GM19395 (cell line): Measurements from ENCODE around the gene ZNF777.
"Not testable (repeated sequence)": the region's sequence is repeated elsewhere in the genome, so short reads cannot be mapped to it uniquely, and the experiment has no call there.

Source experiments
- ATAC-seq: cut with Tn5 transposase; IDR thresholded peaks from one replicate; pipeline ENCODE4 v1.9.1; 2021; ENCODE audit warnings: mild to moderate bottlenecking, moderate library complexity; ENCODE audit not compliant: unreplicated experiment

ZNF777 gene

DNA sequence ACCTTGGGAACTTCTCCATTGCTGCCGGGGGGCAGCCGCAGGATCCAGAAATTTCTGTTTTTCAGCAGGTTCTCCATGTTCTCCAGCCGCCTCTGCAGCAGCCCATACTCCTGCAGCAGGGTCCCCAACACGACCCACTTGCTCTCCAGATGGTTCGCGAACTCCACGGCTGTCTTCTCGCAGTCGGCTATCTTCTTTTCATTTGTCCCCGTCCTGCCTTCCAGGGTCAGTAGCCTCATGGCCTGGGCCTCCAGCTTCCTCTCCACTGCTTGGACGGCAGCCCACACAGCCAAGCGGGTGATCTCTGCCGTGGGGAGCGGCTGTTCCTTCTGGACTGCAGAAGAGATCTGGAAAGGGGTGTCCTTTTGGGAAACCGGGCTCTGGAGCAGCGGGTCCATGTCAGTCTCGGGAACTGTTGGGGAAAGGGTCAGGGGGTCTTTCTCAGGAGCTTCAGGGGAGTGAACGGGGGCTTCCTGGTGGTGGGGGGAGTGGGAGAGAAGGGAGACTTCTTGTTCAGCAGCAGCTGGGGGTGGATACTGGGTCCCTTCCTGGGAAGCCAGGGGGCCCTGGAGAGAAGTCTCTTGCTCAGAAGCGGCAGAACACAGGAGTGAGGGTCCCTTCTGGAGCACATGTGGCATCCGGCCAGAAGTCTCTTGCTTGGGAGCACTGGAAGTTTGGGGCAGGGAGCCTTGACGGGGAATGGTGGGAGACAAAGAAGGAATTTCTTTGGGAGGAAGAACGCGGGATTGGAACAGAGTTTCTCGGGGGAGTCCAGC is 5.5 kb downstream of the ZNF777 start:
- ATAC-seq: no peak

DNA sequence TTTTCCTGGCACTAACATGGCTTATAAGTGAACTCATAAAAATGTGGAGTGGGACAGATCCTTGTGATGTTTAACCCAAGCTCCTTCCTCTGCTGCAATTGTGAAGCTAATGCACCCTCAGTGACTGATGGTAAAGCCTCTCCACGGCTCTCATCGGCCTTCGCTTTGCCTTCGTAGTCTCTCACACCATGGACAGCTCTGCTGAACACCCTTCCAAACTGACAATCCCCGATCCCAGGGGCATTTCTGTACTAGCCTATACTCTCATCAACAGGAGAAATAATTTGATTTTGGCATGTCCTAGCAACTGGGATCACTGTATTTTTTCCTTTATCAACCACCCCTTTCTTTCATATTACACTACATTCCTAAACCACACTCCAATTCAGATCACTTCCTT is 6.1 kb downstream of the ZNF777 start:
- no peak for ATAC-seq

DNA sequence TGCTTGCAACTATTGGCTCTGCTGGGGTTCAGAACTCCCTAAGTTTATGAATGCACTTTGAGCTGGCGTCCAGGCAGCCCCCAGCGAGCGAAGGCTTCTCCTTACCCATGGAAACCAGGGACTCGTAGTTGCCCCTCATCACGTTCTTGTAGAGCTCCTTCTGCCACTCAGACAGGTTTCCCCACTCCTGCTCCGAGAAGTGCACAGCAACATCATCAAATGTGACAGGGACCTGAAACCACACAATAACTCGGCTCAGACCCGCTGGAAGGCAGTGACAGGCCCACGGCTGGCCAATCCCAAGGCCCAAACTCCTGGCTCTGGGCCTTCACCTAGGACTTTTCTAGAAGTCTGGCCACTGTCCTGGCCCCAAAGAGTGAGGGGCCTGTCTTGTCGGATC is 6.9 kb downstream of the ZNF777 start:
- ATAC-seq: no peak

DNA sequence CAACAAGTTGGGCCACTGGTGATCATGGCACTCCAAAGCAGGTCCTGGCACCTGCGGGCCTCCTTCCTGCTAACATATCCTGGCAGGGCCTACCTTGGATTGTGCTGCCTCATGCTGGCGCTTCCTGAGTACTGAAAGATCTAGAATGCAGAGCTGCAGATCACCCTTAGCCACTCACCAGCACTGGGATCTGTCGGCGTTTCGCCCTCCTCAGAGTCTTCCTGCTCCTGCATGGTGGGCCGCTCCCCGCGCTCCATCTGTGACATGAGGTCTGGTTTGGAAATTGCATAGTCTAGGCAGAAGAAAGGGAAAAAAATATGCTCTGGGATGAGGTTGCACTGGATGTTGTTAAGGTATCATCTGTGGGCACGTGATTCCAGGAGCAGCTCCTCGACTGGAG is 10.0 kb downstream of the ZNF777 start:
- ATAC-seq: no peak

DNA sequence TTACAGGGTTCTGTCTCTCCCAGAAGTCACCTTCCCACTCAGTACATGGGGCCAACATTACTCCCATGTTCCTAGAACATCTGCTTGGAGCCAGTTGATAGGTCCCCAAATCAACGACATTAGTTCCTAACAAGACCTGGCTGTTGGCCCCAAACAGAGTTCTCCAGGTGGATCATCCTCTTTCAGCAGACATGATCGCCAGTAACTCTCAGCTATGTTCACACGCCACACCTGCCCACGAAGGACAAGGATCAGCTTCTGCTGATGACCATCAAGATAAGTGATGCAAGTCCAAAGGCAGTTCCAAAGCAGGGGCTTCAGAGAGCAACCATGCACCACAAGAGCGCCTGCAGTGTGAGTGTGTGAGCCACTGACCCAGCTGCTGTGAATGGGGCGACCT is 11.0 kb downstream of the ZNF777 start:
- no peak for ATAC-seq

DNA sequence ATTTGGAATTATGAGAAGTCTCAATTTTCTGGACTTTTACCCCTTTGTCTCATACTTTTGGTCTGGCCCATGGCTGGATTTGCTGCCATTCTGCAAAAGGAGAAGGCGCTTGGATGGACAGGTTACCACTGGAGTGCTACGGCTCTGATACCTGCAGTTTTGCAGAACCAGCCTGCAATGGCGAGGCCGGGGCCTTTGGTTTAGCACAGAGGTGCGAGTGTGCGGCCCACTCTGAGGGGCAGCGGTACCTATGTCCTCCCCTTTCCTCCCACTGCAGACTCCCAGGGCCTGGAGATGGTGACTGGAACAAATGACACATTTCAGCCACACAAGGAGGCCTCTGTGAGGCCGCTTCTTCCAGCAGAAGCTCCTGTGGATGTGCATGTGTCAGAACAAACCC is 11.9 kb downstream of the ZNF777 start:
- no peak for ATAC-seq

DNA sequence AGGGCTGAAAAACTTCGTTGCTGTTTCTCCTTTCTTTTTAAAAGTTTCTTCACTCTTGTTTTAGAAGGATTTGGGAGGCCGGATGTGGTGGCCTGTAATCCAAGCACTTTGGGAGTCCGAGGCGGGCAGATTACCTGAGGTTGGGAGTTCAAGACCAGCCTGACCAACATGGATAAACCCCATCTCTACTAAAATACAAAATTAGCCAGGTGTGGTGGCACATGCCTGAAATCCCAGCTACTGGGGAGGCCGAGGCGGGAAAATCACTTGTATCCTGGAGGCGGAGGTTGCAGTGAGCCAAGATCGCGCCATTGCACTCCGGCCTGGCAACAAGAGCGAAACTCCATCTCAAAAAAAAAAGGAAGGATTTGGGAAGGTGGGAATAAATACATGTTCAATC is 14.8 kb downstream of the ZNF777 start:
- ATAC-seq: not testable (repeated sequence)

DNA sequence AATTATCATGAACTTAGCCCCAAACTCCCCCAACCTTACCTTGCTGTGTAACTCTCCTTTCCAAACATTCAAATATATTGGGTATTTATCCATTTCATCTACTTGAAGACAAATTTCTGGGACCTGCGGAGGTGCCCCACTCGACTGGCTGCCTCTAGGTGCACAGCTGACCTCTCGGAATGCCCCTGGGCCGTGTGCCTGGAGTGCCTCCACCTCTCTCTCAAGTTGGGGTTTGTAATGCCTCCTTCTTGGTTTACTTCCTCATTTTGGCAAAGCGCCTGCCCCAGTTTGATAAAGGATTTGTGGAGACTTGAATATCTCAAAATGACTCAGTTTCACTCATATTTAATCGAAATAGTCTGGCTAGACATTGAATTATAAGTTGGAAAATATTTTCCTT is 16.6 kb downstream of the ZNF777 start:
- ATAC-seq: no peak

DNA sequence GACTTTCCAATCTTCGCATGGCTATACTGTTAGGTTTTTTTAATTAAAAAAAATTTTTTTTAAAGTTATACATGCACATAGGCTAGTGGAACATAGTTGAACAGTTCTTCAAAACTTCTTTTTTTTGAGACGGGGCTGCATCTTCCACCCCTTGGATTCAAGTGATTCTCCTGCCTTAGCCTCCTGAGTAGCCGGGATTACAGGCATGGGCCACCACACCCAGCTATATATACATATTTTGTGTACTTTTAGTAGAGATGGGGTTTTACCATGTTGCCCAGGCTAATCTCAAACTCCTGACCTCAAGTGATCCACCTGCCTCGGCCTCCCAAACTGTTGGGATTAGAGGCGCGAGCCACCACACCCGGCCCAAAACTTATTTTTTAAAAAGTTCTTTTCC is 17.3 kb downstream of the ZNF777 start:
- no peak for ATAC-seq

DNA sequence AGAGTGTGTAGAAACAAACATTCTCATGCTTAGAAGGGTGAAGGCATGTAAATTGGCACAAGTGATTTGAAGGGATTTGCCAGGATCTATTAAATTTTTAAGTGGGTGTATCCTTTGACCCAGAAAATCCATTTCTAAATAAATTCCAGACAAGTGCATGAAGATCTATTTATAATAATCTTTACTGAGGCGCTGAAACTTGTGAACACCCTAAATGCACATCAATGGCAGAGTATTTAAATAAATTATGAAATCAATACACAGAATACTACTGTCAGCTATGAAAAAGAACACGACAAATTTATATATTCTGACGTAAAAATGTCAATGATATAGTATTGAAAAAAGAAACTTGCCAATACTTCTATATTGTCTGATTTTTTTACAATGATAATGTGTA is 17.9 kb downstream of the ZNF777 start:
- ATAC-seq: no peak

DNA sequence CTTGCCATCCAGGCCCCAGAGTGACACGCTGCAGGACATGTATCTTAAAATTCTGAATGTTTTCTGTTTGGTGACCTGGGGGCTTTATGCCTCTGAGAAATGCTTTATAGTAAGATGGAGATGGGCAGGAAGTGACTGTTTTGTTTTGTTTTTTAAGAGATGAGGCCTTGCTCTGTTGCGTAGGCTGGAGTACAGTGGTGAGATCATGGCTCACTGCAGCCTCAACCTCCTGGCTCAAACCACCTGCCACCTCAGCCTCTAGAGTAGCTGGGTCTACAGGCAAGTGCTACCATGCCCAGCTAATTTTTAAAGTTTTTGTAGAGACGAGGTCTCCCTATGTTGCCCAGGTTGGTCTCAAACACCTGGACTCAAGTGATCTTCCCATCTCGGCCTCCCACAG is 20.6 kb downstream of the ZNF777 start:
- ATAC-seq: no peak

DNA sequence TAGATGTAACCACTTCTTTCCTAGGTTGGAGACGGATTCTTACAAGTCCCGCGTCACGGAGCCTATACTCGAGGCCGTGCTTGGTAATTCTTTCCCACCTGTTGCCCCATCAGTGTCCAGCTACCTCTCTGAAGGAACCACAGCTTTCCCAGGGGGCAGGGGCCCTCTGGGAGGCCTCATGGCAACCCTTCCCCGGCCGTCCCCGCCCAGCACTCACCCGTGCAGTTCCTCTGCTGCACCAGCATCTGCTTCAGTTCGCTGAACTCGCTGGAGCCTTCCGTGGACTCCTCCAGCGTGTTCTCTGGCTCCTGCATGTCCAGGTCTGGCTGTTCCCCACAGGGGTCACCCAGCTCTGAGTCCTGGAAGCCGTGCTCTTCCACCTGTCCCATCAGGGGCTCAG is 24.5 kb downstream of the ZNF777 start:
- ATAC-seq: no peak

DNA sequence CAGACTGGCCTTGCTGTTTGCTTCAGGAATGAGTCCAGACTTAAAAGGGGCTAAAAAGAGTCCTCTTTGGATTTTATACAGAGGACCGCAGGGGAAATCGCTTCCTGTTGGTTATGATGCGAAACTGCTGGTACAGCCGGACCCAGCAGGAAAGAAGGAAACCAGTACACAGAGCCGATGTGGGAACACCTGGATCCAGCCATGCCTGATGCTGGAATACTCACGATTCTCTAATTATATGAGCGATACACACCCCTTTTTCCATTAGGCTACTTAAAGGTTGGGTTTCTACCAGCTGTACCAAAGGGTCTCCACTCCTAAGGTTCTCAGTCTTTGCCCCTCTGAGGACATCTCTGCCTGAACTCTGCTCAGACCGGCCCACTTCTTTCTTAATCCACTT is 27.7 kb downstream of the ZNF777 start:
- no peak for ATAC-seq

DNA sequence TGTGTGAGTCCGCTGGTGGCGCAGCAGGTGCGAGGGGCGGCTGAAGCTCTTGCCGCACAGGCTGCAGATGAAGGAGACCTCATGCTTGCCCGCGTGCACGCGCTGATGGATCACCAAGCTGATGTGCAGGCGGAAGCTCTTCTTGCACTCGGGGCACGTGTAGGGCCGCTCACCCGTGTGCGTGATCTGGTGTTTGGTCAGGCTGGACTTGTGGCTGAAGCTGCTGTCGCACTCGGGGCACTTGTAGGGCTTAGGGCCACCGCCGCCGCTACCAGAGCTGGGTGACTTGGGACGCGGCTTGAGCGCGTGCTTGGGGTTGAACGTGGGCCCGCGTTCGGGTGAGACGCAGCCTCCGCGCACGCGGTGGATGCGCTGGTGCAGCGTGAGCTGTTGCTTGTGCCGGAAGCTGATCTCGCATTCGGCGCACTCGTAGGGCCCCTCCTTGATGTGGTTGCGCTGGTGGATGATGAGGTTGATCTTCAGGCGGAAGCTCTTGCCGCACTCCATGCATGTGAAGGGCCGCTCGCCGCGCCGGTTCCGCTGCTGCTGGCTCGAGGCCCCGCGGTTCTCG is 28.7 kb downstream of the ZNF777 start:
- ATAC-seq: no peak

DNA sequence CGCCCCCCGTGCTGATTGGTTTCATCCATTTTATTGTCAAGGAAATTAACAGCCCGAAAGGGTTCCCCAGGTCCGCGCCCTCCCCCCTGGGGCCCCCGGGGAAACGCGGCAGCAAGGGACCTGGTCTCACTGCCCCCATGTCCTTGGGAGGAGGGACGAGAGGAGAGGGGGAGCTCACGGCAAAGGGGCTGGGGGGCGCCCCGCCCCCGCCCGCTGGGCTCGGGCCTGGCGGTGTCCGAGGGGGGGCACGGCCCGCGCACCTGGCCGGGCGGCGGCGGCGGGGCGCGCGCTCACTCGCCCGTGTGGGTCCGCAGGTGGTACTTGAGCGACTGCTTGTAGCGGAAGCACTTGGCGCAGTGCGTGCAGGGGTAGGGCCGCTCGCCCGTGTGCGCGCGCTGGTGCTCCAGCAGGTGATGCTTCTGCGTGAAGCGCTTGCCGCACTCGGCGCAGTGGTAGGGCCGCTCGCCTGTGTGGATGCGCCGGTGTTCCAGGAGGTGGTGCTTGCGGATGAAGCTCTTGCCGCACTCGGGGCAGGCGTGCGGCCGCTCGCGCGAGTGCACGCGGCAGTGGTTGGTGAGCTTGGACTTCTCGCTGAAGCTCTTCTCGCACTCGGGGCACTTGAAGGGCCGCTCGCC is 29.3 kb downstream of the ZNF777 start:
- ATAC-seq: no peak

DNA sequence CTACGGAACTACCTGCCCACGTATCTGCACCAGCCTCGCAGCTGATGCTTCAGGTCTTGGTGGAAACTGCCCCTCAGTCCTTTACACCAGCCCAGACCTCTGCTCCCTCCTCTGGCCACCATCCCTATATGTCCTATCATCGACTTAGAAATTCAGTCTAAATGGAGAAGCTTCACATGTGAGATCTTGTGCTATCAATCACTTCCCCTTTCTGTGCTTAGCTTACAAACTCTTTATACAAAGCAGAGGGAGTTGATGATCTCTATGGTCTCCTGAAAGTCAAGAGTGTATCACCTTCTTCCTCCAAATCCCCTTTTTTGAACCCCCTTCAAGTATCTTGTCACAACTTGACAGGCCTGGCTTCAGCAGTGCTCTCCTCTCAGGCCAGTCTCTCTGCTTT is 30.7 kb downstream of the ZNF777 start:
- ATAC-seq: no peak

DNA sequence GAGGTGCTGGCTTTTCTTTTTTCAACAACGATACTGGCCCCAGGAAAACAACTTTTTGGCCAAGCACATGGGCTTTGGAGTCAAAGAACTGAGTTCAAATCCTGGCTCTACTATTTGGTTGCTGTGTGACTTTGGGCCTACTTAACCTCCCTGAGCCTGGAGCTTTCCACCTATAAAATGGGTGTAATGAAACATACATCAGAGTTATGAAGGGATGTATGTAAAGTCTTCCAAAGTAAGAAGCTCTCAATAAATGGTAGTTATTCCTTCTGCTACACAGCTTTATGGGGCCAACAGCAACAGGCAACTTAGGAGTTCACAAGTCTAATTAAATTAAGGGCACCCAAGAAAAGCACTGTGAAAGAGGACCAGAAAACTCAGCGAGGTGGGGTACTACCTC is 33.0 kb downstream of the ZNF777 start:
- ATAC-seq: no peak

DNA sequence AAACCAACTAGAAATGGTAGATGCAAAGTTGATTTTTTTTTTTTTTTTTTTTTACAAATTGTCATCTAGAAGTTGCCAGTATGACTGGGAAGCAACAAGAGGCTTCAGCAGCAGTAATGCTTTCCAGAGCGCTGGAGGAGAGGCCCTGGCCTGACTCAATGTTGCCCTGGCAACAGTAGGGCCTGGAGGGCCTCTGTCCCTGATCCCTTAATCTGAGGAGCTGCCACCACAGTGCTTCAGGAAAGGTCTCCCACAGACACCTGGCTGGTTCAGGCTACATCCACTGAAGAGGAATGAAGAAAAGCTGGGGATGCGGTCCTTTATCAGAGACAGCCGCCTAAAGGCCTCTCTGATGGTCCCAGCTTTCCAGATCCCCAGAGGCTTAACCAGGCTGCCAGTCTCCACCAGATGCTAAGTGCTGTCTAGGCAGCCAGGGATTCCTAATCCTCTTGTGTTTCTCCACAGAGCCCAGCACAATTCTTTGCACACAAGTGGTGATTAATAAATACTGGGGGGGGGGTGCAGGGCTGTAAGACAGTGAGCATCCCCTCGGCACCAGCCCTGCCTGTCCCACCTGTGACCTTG is 33.7 kb downstream of the ZNF777 start:
- no peak for ATAC-seq

DNA sequence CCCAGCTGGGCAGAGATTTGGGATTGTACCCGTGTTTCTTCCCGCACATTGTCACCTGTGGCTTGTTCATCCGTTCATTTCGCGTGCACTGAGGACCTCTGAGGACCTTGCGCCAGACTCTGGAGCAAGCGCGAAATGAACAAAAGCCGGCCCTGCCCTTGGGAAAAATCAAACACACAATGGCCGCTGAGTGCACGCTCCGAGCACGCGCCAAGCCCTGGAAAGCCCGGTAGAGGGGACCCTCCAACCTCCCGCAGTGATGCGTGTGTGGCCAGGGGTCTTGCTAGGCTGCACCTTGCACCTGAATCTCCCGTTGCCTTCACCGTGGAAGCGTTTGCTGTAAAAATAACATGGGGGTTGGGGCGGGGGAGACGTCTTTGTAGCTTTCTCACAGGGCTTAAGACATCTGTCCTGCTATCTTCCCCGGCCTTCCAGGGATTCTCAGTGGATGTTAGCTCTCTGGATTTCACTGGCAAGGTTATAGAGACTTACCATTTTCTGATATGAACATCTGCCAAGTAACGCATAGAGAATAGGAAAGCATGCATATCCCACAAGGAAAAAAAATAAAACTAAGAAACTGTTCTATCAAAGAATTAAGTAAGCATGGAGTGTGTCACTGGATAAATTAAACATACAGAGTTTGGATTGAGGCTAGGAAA is 37.3 kb downstream of the ZNF777 start:
- ATAC-seq: no peak

DNA sequence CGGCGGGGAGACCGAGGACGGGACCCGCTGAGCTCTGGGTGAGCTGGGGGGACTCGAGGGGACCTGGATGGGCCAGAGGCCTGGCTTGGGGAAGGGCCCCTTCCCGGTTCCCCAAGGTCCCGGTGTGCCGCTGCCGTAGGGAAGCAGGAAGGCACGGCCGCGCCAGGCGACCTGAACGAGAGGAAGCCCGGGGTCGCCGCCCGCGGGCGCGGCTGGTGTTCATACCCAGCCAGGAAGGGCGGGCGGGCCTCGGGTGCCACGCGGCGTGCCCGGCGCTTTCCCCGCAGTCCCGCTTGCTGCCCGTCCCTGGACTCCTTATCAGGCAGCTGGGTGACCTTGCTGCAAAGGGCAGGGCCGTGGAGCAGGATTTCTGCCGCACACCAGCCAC is 38.0 kb downstream of the ZNF777 start:
- ATAC-seq: no peak

DNA sequence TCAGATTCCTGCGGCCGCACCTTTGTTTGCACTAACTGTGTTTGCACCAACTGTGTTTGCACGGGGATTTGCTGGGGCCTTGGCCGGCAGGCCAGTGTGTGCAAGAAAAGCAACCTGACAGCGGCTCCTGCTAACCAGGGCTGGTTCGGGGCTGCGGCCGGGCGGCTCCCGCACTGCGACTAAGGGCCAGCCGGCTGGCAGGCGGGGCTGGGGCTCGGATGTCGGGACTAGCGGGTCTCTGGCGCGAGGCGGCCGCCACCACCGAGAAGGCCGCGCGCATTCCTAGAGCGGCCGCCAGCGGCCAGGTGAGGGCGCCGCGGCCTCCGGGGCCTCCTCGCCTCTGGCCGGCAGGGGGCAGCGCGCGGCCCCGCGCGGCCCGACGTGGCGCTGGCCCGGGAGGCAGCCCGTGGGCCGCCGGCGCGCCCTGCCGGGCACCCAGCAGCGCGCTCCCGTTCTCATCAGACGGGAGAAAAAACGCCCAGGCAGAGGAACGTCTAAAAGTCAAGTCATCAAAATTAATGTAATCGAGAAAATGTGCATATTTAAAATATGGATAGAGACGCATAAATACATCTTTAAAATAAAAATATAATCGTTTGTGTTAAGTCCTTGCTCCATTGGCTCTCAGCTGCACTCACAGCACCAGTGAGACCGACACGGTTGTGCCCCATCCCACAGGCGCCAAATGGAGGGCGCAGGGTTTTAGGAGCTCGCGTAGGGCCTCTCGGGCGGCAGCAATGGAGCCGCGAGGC is 38.5 kb downstream of the ZNF777 start:
- ATAC-seq: peak; percentile 92
